ENCODE data around the gene HCRTR1.

DNA sequence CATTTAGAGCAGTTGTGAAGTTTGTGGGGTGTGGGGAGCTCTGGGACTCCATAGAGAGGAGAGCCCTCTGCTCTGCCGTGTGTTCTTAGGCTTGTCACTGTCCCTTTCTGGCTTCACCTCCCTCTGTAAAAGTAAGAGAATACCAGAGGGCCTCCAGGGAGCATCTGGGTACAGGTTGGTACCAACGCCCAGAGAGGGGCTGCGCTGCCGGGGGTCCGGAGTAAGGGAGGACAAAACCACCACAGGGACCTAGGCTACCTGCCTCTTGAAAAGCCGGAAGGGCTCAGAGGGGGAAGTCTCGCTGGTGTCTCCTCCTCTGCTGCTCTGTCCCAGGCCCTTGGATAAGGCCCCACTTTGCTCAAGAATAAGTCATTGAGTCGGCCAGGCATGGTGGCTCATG lies 44.2 kb upstream of the HCRTR1 start:
- TF ChIP-seq POLR2A (IDR thresholded peaks at IDR 0.05; ENCODE audit: low read length) (no peak), GATA1 (IDR thresholded peaks at IDR 0.05; ENCODE audit: low read depth, low read length) (no peak)

Data from erythroblast (primary cell).